GM18951 (cell line): Measurements from ENCODE around the gene C14orf119.

ENCODE experiments used
- POLR2A ChIP-seq: IDR thresholded peaks from 4 replicates; pipeline ENCODE4 v1.6.1; 2011; ENCODE audit warnings: mild to moderate bottlenecking; ENCODE audit not compliant: insufficient read length, insufficient read depth; ENCODE audit errors: extremely low read depth
- in situ Hi-C: fragments of 300-500 bp; cut with MboI; formaldehyde crosslinking; loops from one replicate; pipeline ENCODE4 v1.12.0; 2022; ENCODE audit warnings: low sequenced_read_pairs, mixed read lengths, inconsistent platforms; ENCODE audit not compliant: unreplicated experiment

Gene C14orf119

DNA sequence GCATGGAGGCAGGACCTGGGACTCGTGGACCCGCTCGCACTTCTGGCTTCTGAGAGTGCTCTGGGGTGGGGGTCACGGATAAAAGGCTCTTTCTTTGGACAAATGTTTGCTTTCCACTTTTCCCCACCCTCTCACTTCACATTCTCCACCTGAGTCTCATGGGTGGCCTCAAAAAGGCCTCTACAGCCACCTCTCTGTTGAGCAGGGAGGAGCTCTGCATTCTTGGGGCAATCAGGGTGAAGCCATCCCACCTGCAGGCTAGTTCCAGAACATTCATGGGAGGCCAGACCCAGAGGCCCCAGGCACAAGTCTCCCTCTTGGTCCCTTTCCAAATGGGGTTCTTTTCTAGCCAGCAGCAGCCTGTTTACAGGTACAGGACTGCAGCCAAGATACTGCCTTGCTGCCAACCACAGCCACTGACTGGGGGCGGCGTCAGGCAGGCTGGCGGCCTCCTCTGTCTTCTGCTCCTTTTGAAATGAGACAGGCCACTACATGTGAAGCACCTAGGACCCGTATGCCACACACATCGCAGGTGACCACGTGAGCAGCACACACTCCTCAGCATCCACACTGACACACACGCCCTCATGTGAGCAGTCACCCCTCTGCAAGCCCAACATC lies 42.0 kb downstream of the C14orf119 start:
- in situ Hi-C loops = no loop called here
- TF ChIP-seq POLR2A = no peak

DNA sequence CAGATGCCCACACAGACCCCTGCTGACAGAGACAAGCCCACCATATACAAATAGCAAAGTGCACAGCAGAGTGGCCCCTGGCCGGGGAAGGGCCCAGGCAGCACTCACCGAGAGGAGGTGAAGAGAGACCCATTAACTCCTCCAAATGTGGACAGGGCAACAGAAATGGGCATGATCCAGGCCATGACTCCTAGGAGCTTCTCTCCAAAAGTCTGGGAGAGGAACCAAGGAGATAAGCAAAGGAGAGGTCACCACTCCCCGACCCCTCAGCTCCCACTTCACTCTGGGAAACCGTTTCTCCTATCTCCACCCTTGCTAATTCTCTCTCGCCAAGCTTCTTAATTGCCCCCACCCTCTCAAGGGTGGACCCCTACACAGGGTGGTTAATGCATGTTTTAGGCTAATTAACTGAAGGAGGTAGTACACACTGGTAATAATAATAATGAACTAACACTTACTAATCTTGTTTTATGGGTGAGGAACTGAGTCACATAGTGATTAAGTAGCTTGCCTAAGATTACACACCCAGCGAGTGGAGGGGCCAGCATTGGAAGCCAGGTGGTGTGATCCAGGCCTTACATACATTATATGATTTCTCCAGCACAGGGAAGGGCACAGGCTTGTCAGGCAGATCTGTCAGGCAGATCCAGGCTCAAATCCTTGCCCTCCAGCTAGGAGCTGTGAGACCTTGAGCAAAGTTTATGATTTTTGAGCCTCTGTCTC lies 42.7 kb downstream of the C14orf119 start:
- in situ Hi-C loops = no loop called here
- TF ChIP-seq POLR2A = no peak

DNA sequence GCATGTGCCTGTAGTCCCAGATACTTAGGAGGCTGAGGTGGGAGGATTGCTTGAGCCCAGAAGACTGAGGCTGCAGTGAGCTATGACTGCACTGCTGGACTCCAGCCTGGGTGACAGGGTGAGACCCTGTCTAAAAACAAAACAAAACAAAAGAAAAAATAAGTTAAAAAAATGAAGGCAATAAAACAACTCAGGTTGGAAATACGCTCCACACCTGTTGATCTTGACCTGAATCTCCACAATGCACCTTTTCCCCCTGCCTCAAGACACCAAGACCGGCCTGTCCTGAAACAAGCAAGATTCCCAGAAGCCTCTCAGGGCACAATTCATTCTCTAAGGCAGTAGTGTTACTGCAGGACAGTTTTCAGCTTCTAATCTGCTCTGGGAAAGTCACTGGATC lies 44.6 kb downstream of the C14orf119 start:
- in situ Hi-C loops = no loop called here
- TF ChIP-seq POLR2A = no peak

DNA sequence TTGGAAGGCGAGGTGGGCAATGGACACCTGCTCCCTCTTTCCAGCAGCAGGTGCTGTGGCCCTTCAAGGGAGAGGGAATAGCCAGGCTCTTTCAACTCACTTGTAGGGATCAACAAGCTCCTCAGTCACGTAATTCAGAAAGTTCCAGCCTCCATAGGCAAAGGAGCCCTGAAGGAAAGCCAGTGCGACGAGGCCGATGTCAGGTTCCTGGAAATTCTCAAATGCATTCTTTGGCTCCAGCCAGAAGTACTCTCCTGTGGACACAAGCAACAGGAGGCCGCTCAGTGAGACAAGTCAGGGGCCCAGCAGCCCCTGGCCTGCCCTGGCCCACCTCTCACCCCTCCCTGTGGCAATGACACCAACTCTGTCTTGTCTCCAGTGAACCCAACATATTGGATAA lies 45.1 kb downstream of the C14orf119 start:
- in situ Hi-C loops = no loop called here
- TF ChIP-seq POLR2A = no peak

DNA sequence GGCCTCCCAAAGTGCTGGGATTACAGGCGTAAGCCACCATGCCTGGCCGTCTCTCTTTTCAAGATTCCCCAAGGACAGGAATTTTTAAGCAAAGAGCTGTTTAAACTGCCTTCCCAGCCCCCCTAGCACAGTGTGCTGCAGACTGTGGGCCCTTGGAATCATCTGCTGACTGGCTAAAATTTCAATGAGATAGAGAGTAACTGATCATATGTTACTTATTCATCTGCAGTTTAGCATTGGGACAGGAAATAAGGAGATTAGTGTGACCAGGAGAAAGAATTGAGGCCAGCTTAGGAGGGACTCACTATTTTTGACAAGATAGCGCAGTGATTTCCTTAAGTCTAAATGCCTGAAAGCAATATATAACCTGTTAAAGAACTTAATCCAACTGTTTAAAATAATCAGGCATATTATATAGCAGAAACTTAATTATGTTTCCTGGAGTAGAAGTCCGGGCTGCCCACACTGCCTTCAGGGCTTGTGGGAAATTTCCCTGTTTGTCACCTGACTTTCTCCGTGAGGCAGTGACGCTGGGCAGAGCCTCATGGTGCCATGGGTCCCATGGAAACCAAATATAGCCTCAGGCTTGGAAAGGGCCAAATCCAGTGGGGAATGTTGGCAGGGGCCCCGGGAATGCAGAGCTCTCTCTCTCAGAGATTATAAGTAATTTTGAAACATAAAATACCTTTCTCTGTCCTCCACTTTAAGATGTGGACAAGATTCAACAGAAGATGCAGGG lies 46.6 kb downstream of the C14orf119 start:
- no peak for TF ChIP-seq POLR2A
- in situ Hi-C loops = no loop called here

DNA sequence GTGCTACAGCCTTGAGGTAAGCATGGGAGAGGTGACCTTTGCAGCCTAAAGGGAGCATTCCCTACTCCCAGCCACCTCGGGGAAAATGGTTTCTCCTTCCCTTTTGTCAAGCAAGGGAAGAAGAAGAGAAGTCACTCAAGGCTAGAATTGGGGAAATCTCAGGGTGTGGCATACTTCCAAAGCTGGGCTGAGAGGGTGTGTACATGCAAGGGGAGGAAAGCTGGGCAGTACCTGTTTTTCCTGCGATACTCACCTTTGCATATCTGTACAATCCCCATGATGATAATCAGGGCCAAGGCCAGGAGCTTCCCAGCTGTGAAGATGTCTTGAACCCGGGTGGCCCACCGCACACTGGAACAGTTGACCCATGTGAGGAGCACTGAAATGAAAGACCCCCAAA lies 47.5 kb downstream of the C14orf119 start:
- no peak for TF ChIP-seq POLR2A
- in situ Hi-C loops = no loop called here

DNA sequence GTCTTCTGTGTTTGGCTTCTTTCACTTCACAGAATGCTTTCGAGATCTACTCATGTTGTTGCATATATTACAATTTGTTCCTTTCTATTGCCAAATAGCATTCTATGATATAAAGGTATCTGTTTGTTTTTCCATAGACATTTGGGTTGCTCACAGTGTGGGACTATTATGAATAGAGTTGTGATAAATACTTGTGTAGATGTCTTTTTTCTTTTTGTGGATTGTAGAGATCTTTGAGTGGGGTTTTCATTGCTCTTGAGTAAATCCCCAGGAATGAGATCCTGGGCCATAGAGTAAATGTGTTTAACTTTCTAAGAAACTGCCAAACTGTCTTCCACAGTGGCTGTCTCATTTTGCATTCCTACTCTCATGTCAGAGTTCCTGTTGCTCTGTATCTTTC lies 48.6 kb downstream of the C14orf119 start:
- in situ Hi-C loops = no loop called here
- no peak for TF ChIP-seq POLR2A

DNA sequence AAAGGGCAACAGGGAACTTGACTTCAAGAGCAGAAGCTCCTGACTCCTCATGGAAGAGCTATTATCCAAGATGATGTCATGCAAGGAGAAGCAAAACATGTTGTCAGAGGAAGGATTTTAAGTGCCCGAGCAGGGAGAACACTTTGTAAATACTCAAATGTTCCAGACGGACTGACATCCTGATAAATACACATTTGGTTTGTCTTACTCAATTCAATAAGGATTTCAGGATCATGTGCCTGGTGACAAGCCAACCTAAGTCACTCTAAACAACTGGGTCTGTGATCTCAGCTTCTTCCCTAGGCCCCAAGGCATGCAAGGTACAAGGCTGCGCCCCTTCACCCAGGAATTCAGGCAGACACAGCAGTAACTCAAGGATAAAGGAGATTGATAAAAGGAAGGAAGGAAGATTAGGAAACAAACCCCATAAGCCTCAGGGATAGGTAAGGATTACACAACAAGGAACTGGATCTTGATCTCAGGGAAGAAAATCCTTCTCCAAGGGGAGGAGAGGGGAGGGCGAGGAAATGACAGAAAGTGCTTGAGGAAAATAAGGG lies 50.6 kb downstream of the C14orf119 start:
- in situ Hi-C loops = no loop called here
- no peak for TF ChIP-seq POLR2A

DNA sequence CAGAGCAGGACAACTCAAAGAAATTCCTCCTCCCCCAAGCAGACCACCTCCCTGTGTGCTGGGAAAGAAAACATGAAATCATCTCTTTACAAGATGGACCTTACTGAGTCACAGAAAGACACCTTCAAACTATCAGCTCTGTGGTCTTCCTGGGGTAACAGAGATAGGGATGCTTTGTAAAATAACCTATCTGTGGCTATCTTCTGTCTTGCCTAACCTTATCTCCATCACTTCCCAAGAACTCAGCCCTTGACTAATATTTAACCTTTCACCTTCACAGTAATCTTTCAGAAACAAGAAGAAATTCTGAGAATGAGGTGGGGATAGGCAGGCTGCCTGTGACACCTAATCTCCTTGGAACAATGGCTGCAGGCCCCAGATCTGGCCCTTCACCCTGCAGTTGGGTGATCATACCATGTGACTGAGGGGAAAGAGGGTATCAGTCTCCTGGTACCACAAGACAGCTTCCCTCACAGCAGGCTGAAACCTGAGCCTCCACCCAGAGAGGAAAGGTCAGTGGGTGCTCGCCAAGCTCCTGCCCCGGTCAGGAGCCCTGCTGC lies 51.1 kb downstream of the C14orf119 start:
- no peak for TF ChIP-seq POLR2A
- in situ Hi-C loops = no loop called here

DNA sequence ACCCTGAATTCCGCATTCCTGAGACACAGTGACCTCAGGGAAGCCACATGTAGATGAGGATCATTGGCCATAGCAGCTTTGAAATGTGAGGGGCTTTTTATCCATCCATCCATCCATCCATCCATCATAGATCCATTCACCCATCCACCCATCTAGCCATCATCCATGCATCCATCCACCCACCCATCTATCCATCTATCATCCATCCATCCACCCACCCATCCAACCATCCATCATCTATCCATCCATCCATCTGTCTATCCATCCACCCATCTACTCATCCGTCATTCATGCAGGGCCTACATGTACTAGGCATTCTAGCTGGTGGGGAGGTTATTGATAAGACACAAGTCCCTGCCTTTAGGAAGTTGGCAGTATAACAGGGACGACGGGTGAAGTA lies 51.7 kb downstream of the C14orf119 start:
- in situ Hi-C loops = no loop called here
- no peak for TF ChIP-seq POLR2A

DNA sequence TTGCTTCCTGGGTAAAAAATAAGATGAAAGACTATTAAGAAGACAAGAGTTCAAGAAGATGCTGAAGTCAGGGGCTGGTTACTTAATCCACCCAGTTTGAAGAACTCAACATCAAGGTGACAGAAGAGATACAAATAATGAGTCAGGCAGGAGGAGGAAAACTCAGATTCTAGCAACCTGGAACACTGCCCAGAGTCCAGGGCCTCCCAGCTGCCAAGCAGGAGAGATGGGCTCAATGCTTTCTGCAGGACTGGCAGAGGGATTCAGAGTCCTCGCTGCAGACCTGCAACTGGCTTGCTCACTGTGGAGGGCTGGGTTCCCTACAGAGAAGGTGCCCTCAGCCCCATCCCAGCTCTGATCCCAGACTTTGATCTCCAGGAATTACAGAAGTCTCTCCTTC lies 52.4 kb downstream of the C14orf119 start:
- TF ChIP-seq POLR2A = no peak
- in situ Hi-C loops = no loop called here

DNA sequence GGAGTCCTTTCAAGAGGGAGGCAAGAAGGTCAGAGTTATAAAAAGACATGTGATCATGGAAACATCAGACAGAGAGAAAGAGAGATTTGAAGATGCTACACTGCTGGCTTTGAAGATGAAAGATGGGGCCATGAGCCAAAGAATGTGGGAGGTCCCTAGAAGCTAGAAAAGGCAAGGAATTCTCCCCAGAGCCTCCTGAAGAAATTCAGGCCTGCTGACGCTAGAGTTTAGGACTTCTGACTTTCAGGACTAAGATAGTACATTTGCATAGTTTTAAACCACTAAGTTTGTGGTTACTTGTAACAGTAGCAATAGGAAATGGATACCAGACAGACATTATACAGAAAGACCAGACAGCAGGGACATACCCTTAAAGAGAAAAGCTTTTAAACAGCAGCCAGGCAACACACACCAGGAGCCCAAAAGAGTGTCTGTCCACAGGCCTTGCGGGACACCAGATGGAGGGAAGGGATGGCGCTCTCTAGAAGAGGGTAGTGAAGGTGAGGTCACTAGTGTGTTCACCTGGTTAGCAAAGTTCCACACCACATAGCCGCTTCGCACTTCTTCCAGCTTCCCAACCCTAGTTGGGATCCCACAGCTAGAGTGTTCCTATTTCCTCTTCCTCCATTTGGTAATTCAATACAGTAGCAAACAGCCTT lies 53.4 kb downstream of the C14orf119 start:
- in situ Hi-C loops = no loop called here
- TF ChIP-seq POLR2A = no peak

DNA sequence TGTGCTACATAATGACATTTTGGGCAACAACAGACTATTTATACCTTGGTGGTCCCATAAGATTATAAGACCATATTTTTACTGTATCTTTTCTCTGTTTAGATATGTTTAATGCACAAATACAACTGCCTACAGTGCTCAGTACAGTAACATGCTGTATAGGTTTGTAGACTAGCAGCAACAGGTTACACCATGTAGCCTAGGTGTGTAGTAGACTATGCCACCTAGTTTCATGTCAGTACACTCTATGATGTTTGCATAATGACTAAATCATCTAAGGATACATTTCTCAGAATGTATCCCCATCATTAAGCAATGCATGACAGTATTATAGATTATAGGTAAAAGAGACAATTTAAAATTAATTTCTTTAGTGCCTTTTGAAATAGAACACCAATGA lies 54.4 kb downstream of the C14orf119 start:
- TF ChIP-seq POLR2A = no peak
- in situ Hi-C loops = no loop called here
